OCI-LY7 (cell line): ENCODE data around the gene PIGM. TPM values are rescaled to one million over a fixed set of nuclear protein-coding genes. Genes with fewer than 3 reads are reported as not detected.

Source experiments
- BruUV-seq: library from RNA; stranded (reverse); fragments of 400-500 nt; replicated peaks from 2 replicates; lab custom pipeline; 2021; lab: Mats Ljungman, UMichigan
- CTCF ChIA-PET: fragments of 300-600 bp; sonication (Branson Sonifier 250); formaldehyde crosslinking; loops from one replicate; lab custom pipeline; 2022; ENCODE audit warnings: antibody characterized with exemption; ENCODE audit not compliant: unreplicated experiment; lab: Charles Lee
- POLR2A ChIA-PET: fragments of 300-600 bp; sonication (Branson Sonifier 250); formaldehyde crosslinking; loops from one replicate; lab custom pipeline; 2022; ENCODE audit warnings: antibody characterized with exemption; lab: Charles Lee
- DNase-seq: peaks from one replicate; pipeline ENCODE4 v3.0.0-alpha.2; 2015; ENCODE audit warnings: low spot score
- H2AFZ ChIP-seq: fragments of 200-600 bp; sonication (generic), shearing (Covaris generic); 2 replicates; pipeline ENCODE4 v1.6.1; 2014; ENCODE audit warnings: mild to moderate bottlenecking, antibody characterized with exemption, low read length, moderate library complexity
- H3K27ac ChIP-seq: fragments of 200-600 bp; sonication (generic); 2 replicates; pipeline ENCODE4 v1.5.1; 2014; ENCODE audit warnings: mixed run types, low read depth, mild to moderate bottlenecking, moderate library complexity, low read length, inconsistent platforms; ENCODE audit not compliant: poor library complexity, severe bottlenecking
- H3K36me3 ChIP-seq: fragments of 200-600 bp; sonication (generic); 2 replicates; pipeline ENCODE4 v1.6.1; 2014; ENCODE audit warnings: mild to moderate bottlenecking, antibody characterized with exemption, low read length, moderate library complexity, mixed read lengths; ENCODE audit not compliant: insufficient read depth
- H3K4me1 ChIP-seq: fragments of 200-600 bp; sonication (generic); 2 replicates; pipeline ENCODE4 v1.5.1; 2014; ENCODE audit warnings: mild to moderate bottlenecking, low read length; ENCODE audit not compliant: insufficient read depth, poor library complexity, severe bottlenecking
- H3K4me2 ChIP-seq: fragments of 200-600 bp; sonication (generic); 2 replicates; pipeline ENCODE4 v1.6.1; 2014; ENCODE audit warnings: mild to moderate bottlenecking, low read length
- H3K4me3 ChIP-seq: fragments of 200-600 bp; sonication (generic); 2 replicates; pipeline ENCODE4 v1.5.1; 2014; ENCODE audit warnings: mild to moderate bottlenecking, low read depth, low read length; ENCODE audit not compliant: poor library complexity, severe bottlenecking
- H3K79me2 ChIP-seq: fragments of 200-600 bp; sonication (generic); 2 replicates; pipeline ENCODE4 v1.6.1; 2016; ENCODE audit warnings: low read depth, mild to moderate bottlenecking, low read length, moderate library complexity, mixed read lengths; ENCODE audit not compliant: insufficient read depth
- H3K9me2 ChIP-seq: fragments of 200-600 bp; sonication (generic); 2 replicates; pipeline ENCODE4 v1.6.1; 2016; ENCODE audit warnings: mild to moderate bottlenecking, low read length, mixed read lengths; ENCODE audit not compliant: insufficient read depth
- H3K9me3 ChIP-seq: fragments of 200-600 bp; sonication (generic); 2 replicates; pipeline ENCODE4 v1.6.1; 2014; ENCODE audit warnings: mild to moderate bottlenecking, mixed run types, low read length, mixed read lengths
- H4K20me1 ChIP-seq: fragments of 200-600 bp; sonication (generic); 2 replicates; pipeline ENCODE4 v1.6.1; 2014; ENCODE audit warnings: mild to moderate bottlenecking, antibody characterized with exemption, low read length, moderate library complexity, mixed read lengths; ENCODE audit not compliant: insufficient read depth
- CTCF ChIP-seq: fragments of 200-600 bp; sonication (generic); conservative IDR thresholded peaks from 2 replicates; pipeline ENCODE4 v1.5.1; 2014; ENCODE audit warnings: mild to moderate bottlenecking, antibody characterized with exemption, low read length, moderate library complexity, mixed read lengths
- EZH2phosphoT487 ChIP-seq: fragments of 200-600 bp; sonication (generic); IDR thresholded peaks from 2 replicates; pipeline ENCODE4 v1.6.1; 2018; ENCODE audit warnings: low read depth, borderline replicate concordance, mild to moderate bottlenecking, mixed run types, antibody characterized with exemption, low read length, moderate library complexity, mixed read lengths
- intact Hi-C: fragments of 100-400 bp; cut with micrococcal nuclease; formaldehyde crosslinking; loops from one replicate; pipeline ENCODE4 v1.10.0; 2022; ENCODE audit not compliant: unreplicated experiment
- total RNA-seq, 2 experiments: library from RNA; depleted of rRNA in 1 of 2; stranded (reverse); fragments of >200 nt in 1 of 2; shearing (Covaris generic) in 1 of 2; gene quantifications; 2 replicates each; pipeline ENCODE4 v1.2.3, GENCODE V29; 2014 to 2022

The PIGM gene
- total RNA-seq, 2 experiments from 2014 or later, result 4.2 to 5.1 TPM

- no peak overlapping the region for H3K4me2 ChIP-seq
- TF ChIP-seq CTCF (no peak), EZH2phosphoT487 (no peak)
- no TSS peak for BruUV-seq
- H3K36me3 ChIP-seq, result no peaks in the 10 kb centered on the region
- CTCF ChIA-PET, result no interaction called here
- H3K79me2 ChIP-seq, result no peaks in the 10 kb centered on the region
- no peaks in the 10 kb centered on the region for H3K9me2 ChIP-seq
- H4K20me1 ChIP-seq, result no peaks in the 10 kb centered on the region
- H2AFZ ChIP-seq, result no peak overlapping the region
- no peak for DNase-seq
- no peaks in the 10 kb centered on the region for H3K9me3 ChIP-seq
- intact Hi-C loops, result no loop called here
- no peaks in the 10 kb centered on the region for H3K4me1 ChIP-seq
- no peak overlapping the region for H3K27ac ChIP-seq
- H3K4me3 ChIP-seq, result no peak overlapping the region
- POLR2A ChIA-PET, result interaction anchor here (0.8 to 0.9 kb wide), 2 partner anchors 21 to 116 kb away, joined by 3 to 4 read pairs; no protein-coding TSS in a partner anchor
Observed at GRCh38 chr1:160009081-160009480, 22.7 kb downstream of the PIGM start.

DNA sequence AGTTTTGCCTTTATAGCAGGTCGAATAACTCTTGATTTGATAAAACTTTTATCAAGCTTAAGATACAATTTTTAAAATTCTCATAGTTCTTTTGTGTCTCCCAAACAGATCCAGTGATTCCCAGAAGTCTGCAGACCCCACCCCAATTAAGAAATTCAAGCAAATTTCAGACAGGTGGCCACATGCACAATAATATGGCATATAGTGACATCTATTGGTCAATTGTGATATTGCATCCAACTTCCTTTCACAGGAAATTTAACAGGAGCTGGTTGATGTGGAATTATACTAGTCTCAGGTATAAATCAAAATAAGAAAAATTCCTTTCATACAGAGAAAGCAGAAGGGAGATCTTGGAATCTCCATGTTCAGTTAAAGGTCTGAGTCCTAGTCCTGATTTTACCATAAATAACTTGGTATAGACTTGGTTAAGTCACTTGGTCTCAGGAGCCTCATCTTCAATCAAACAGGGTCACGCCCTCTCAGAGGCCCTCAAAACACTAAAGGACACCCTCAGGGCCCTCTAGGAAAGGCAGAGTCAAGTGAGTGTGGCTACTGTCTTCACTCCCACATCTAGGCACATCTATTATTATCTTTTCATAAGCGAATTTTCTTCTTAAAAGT, 24.1 kb downstream of the PIGM start:
- H3K79me2 ChIP-seq, result no peaks in the 10 kb centered on the region
- intact Hi-C loops, result loop anchor here (1.0 to 2.0 kb wide), 3 partner anchors 71 to 208 kb away; no protein-coding TSS in a partner anchor
- no peaks in the 10 kb centered on the region for H3K4me1 ChIP-seq
- ChIA-PET CTCF (interaction anchor here (0.6 to 1.8 kb wide), 9 partner anchors 24 to 209 kb away, joined by 3 to 11 read pairs (median 4); partner anchors contain the start of gene PIGM), POLR2A (no interaction called here)
- no peak overlapping the region for H3K4me3 ChIP-seq
- no peaks in the 10 kb centered on the region for H3K36me3 ChIP-seq
- no peaks in the 10 kb centered on the region for H3K9me3 ChIP-seq
- H3K4me2 ChIP-seq, result no peak overlapping the region
- DNase-seq, result peak; percentile 51
- H3K27ac ChIP-seq, result no peak overlapping the region
- no peaks in the 10 kb centered on the region for H4K20me1 ChIP-seq
- H3K9me2 ChIP-seq, result no peaks in the 10 kb centered on the region
- no peak overlapping the region for H2AFZ ChIP-seq
- peak; percentile 98 for TF ChIP-seq CTCF
- no peak for TF ChIP-seq EZH2phosphoT487
- BruUV-seq, result no TSS peak
